Subcutaneous abdominal adipose tissue (tissue), 5 donors: ENCODE data around the gene AGO1.

Experiments
- H3K27ac ChIP-seq: one replicate; pipeline ENCODE4 v1.7.0; 2013; ENCODE audit warnings: low read depth, mild to moderate bottlenecking, inconsistent platforms, low read length, moderate library complexity
- H3K27me3 ChIP-seq, 5 donors: one replicate each; pipeline ENCODE4 v1.7.0; 2013; ENCODE audit warnings: low read length in 5 of 5, inconsistent platforms in 1 of 5; ENCODE audit not compliant: control insufficient read depth in 5 of 5, insufficient read depth in 4 of 5
- H3K36me3 ChIP-seq, 5 donors: one replicate each; pipeline ENCODE4 v1.7.0; 2013; ENCODE audit warnings: low read length in 5 of 5; ENCODE audit not compliant: control insufficient read depth in 5 of 5, insufficient read depth in 5 of 5
- H3K4me1 ChIP-seq, 5 donors: one replicate each; pipeline ENCODE4 v1.7.0; 2013; ENCODE audit warnings: low read length in 5 of 5, mild to moderate bottlenecking in 3 of 5, moderate library complexity in 1 of 5; ENCODE audit not compliant: control insufficient read depth in 5 of 5, insufficient read depth in 5 of 5
- H3K4me3 ChIP-seq, 5 donors: one replicate each; pipeline ENCODE4 v1.7.0; 2013; ENCODE audit warnings: low read length in 5 of 5, low read depth in 1 of 5
- H3K9ac ChIP-seq, 5 donors: one replicate each; pipeline ENCODE4 v1.7.0; 2013; ENCODE audit warnings: low read length in 5 of 5, mild to moderate bottlenecking in 4 of 5, moderate library complexity in 3 of 5
- H3K9me3 ChIP-seq, 5 donors: one replicate each; pipeline ENCODE4 v1.7.0; 2013; ENCODE audit warnings: low read length in 5 of 5; ENCODE audit not compliant: control insufficient read depth in 5 of 5
- donor health status: healthy.
- donor health status: healthy.
- donor health status: healthy.
- donor health status: healthy.
- donor health status: healthy.

AGO1 gene

GRCh38 chr1:35901235-35901634 lies 18.2 kb downstream of the AGO1 start:
- no peak overlapping the region for H3K27ac ChIP-seq
- H3K4me1 ChIP-seq, result no peaks in the 10 kb centered on the region
- no peaks in the 10 kb centered on the region for H3K27me3 ChIP-seq
- H3K9me3 ChIP-seq, result no peaks in the 10 kb centered on the region
- peaks cover 35 to 74% (median 43%) of the 10 kb centered on the region in 5 donors for H3K36me3 ChIP-seq
- H3K4me3 ChIP-seq, result no peak overlapping the region
- no peak overlapping the region for H3K9ac ChIP-seq

- H3K9me3 ChIP-seq, result no peaks in the 10 kb centered on the region
- no peaks in the 10 kb centered on the region for H3K4me1 ChIP-seq
- H3K27me3 ChIP-seq, result no peaks in the 10 kb centered on the region
- H3K4me3 ChIP-seq, result no peak overlapping the region
- no peak overlapping the region for H3K9ac ChIP-seq
- no peak overlapping the region for H3K27ac ChIP-seq
- peaks cover 30 to 77% (median 47%) of the 10 kb centered on the region in 5 donors for H3K36me3 ChIP-seq
Observed at GRCh38 chr1:35902671-35903070, 19.7 kb downstream of the AGO1 start.

- Histone ChIP-seq H3K4me3 (no peak overlapping the region), H3K27ac (no peak overlapping the region), H3K27me3 (no peaks in the 10 kb centered on the region), H3K4me1 (no peaks in the 10 kb centered on the region), H3K9ac (no peak overlapping the region), H3K36me3 (peaks cover 47 to 82% (median 67%) of the 10 kb centered on the region in 5 donors), H3K9me3 (no peaks in the 10 kb centered on the region)
Observed at GRCh38 chr1:35914717-35915116, 31.7 kb downstream of the AGO1 start.

- Histone ChIP-seq H3K9ac (no peak overlapping the region), H3K36me3 (peaks cover 46 to 82% (median 73%) of the 10 kb centered on the region in 5 donors), H3K4me3 (no peak overlapping the region), H3K27ac (no peak overlapping the region), H3K9me3 (no peaks in the 10 kb centered on the region), H3K27me3 (no peaks in the 10 kb centered on the region), H3K4me1 (no peaks in the 10 kb centered on the region)
Observed at GRCh38 chr1:35915693-35916092, 32.7 kb downstream of the AGO1 start.

- peak overlapping the region in 1 of 5 donors; percentile 27 for H3K9ac ChIP-seq
Observed at GRCh38 chr1:35923791-35924221, 40.8 kb downstream of the AGO1 start.

GRCh38 chr1:35924838-35925237 lies 41.8 kb downstream of the AGO1 start:
- Histone ChIP-seq H3K4me1 (peaks cover 2 to 29% (median 10%) of the 10 kb centered on the region in 5 donors), H3K27ac (no peak overlapping the region), H3K9me3 (no peaks in the 10 kb centered on the region)

More at GRCh38 chr1:35923791-35924221, 40.8 kb downstream of the AGO1 start:
- H3K4me1 ChIP-seq, result peaks cover 0 to 24% (median 8%) of the 10 kb centered on the region in 5 donors
- H3K27me3 ChIP-seq, result no peaks in the 10 kb centered on the region
- no peak overlapping the region for H3K27ac ChIP-seq
- peaks cover 0 to 28% (median 22%) of the 10 kb centered on the region in 5 donors for H3K36me3 ChIP-seq
- H3K4me3 ChIP-seq, result no peak overlapping the region
- no peaks in the 10 kb centered on the region for H3K9me3 ChIP-seq

GRCh38 chr1:35925741-35926140 lies 42.7 kb downstream of the AGO1 start:
- Histone ChIP-seq H3K4me1 (peaks cover 3 to 32% (median 14%) of the 10 kb centered on the region in 5 donors), H3K36me3 (peaks cover 0 to 8% (median 5%) of the 10 kb centered on the region in 5 donors), H3K4me3 (no peak overlapping the region), H3K9ac (no peak overlapping the region), H3K27me3 (no peaks in the 10 kb centered on the region), H3K9me3 (no peaks in the 10 kb centered on the region), H3K27ac (no peak overlapping the region)

More at GRCh38 chr1:35924838-35925237, 41.8 kb downstream of the AGO1 start:
- Histone ChIP-seq H3K36me3 (peaks cover 0 to 17% (median 12%) of the 10 kb centered on the region in 5 donors), H3K27me3 (no peaks in the 10 kb centered on the region), H3K4me3 (no peak overlapping the region), H3K9ac (peak overlapping the region in 1 of 5 donors; percentile 16)

GRCh38 chr1:35927472-35927871 lies 44.5 kb downstream of the AGO1 start:
- no peaks in the 10 kb centered on the region for H3K27me3 ChIP-seq
- H3K9me3 ChIP-seq, result no peaks in the 10 kb centered on the region
- H3K36me3 ChIP-seq, result no peaks in the 10 kb centered on the region
- H3K27ac ChIP-seq, result no peak overlapping the region
- peaks cover 3 to 42% (median 25%) of the 10 kb centered on the region in 5 donors for H3K4me1 ChIP-seq
- no peak overlapping the region for H3K9ac ChIP-seq
- no peak overlapping the region for H3K4me3 ChIP-seq

- peaks cover 0 to 35% (median 31%) of the 10 kb centered on the region in 5 donors for H3K4me1 ChIP-seq
- no peaks in the 10 kb centered on the region for H3K9me3 ChIP-seq
- peak overlapping the region; percentile 85 for H3K27ac ChIP-seq
- no peaks in the 10 kb centered on the region for H3K36me3 ChIP-seq
- H3K27me3 ChIP-seq, result no peaks in the 10 kb centered on the region
- H3K9ac ChIP-seq, result peak overlapping the region; percentile 78 to 95 (median 89)
- H3K4me3 ChIP-seq, result peak overlapping the region; percentile 76 to 93 (median 84)
Observed at GRCh38 chr1:35929730-35930592, 47.0 kb downstream of the AGO1 start.
